GM12874 (cell line): ENCODE data around the gene TAF1C.

Experiments
- CTCF ChIP-seq: IDR thresholded peaks from 2 replicates; pipeline ENCODE4 v1.5.1; 2011; ENCODE audit warnings: low read depth, mild to moderate bottlenecking, control low read depth, low read length, moderate library complexity; ENCODE audit not compliant: insufficient read depth

The TAF1C gene

GRCh38 chr16:84209989-84210388, 23.1 kb upstream of the TAF1C start:
- no peak for TF ChIP-seq CTCF

- no peak for TF ChIP-seq CTCF
These were observed 21.0 kb upstream of the TAF1C start for GRCh38 chr16:84207879-84208278.

- TF ChIP-seq CTCF, result no peak
These were observed 20.4 kb upstream of the TAF1C start for GRCh38 chr16:84207251-84207650.

- no peak for TF ChIP-seq CTCF
These were observed 19.3 kb upstream of the TAF1C start for GRCh38 chr16:84205976-84206691.

- no peak for TF ChIP-seq CTCF
These were observed 13.0 kb upstream of the TAF1C start for GRCh38 chr16:84199861-84200260.

- TF ChIP-seq CTCF, result no peak
These were observed 12.2 kb upstream of the TAF1C start for GRCh38 chr16:84199097-84199496.

GRCh38 chr16:84198401-84198800, 11.5 kb upstream of the TAF1C start:
- TF ChIP-seq CTCF, result no peak
